GM21619 (cell line): ENCODE data around the gene SCO1.
"Not testable (repeated sequence)": the region's sequence is repeated elsewhere in the genome, so short reads cannot be mapped to it uniquely, and the experiment has no call there.

Source experiments
- ATAC-seq: cut with Tn5 transposase; IDR thresholded peaks from one replicate; pipeline ENCODE4 v1.9.1; 2021; ENCODE audit not compliant: unreplicated experiment

SCO1 gene

DNA sequence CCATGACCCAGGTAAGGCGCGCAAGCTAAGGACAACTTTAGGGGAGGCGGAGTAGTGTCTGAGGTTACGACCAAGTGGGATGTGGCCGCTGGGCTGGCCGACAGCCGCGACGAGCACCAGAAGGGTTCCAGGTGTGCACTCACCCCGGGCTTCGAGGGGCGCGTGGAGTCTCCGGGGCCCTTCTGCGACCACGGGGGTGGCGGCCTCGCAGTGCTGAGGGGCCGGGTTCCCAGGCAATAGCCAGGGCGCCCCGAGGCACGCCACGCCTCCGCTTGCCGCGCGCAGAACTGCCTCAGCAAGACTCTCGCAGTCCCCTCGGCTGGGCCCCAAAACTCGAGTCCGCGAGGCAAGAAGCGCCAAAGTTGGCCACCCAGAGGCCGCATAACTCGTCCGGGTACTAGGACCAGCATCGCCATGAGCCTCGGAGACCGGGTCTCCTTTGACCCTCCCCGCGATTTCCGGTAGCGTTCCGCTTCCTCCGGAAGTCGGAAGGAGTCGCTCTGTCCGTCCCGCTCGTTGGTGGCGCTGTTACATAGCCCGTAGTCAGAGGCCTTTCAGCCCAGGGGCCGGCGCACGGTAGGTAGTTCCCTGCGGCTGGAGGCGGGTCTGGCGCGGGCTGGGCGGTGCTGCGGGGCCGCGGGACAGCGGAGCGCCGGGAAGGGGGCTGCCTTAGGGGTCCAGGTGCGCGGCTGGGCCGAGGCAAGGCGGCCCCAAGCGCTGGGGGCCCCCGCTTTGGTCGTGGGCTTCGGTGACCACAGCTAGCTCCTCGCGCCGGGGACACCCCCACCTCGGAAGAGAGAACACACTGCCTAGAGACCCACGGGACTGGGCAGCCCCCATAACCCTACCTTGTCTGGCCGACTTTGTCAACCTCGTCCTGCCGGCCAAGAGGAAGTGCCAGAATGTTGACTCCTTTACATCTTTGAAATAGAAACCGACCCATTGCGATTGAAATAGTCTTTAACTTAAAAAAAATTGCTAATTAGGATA, at the start of gene SCO1, which contains the start of gene ADPRM:
Gene SCO1, minus strand, starts transcription at position 442 of the 990 bp plus-strand sequence. Its CDS starts 26 bp downstream, at position 416.
Gene ADPRM, plus strand, starts transcription at position 503 of the 990 bp plus-strand sequence. CDS start 7,333 bp downstream, outside the sequence.
- ATAC-seq = peak; percentile 92

DNA sequence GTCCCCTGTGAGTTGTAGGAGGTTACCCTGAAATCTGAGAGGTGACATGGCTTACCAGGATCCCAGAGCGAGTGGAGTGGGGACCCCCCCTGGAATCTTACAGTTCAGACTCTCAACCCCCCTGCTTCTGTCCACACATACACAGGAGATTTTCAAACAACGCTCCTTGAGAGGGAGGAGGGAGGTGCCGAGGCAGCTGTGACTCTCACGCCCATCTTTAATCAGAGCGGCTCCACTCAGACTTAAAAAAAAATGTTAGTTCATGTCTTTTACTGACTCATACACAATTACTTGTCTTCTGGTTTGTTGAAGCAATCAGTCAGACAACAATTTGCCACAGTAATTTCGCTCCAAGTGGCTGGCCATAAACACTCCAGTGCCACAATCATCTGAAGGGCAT, 47.9 kb upstream of the SCO1 start:
- ATAC-seq = no peak

DNA sequence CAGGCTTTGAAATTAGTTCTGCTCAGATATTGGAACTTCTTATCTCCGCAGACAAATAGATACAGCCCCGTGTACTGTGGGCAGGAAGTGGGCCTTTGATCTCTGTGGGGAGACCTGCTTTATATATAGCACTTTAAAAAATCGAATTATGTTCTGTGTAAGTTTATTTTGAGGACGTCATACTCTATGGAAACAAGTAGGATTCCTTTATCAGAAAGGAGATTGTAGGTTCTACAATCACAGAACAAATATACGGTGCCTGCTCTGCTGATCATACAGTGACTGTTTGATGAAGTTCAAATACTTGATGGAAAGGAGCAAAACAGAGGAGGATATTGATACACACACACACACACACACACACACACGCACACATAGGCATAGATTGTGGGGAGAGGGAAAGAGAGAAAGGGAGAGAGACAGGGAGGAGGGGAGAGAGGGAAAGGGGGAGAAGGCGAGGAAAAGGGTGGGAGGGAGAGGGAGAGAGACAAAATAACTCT, 47.2 kb upstream of the SCO1 start:
- no peak for ATAC-seq

DNA sequence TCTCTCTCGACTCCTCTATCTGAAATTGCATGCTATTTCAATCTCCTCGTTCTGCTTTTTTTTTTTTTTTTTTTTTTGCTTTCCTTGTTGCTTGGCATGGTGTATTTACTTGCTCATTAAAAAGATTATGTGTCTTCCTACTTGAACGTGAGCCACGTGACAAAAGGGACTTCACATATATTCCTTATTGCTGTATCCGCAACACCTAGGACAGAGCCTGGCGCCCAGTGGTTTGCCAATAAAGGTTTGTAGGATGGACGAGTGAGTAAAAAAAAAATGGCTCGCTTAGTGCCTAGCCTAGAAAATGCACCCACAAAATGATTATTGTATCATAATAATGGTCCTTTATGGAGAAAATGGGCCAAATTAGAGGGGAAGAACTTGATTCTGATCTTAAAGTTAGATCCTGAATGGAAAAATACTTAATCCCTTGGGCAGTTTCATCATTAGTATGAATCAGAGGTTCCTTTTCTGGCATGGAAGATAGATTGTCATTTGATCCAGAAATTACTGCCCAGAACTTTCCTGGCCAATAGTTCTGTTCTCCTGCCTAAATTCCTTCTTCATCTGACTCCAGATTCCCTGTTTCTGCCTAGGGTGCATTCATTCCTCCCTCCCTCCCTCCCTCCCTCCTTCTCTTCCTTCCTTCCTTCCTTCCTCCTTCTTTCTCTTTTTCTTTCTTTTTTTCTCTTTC, 46.1 kb upstream of the SCO1 start:
- ATAC-seq = no peak

DNA sequence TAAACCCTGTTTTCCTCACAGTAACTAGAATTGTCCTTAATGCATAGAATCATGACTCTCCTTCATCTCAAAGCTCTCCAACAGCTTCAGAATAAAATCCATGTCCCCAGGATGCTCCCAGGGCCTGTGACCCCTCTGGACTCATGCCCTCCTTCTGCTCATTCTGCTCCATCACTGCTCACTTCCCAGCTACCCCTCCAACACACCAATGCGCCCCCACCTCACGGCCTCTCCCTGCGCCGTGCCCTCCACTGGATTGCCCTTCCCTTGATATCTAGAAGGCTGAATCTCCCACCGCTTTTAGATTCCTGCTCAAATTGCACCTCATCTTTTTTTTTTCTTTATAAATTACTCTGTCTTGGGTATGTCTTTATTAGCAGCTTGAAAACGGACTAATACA, 45.1 kb upstream of the SCO1 start:
- ATAC-seq = no peak

DNA sequence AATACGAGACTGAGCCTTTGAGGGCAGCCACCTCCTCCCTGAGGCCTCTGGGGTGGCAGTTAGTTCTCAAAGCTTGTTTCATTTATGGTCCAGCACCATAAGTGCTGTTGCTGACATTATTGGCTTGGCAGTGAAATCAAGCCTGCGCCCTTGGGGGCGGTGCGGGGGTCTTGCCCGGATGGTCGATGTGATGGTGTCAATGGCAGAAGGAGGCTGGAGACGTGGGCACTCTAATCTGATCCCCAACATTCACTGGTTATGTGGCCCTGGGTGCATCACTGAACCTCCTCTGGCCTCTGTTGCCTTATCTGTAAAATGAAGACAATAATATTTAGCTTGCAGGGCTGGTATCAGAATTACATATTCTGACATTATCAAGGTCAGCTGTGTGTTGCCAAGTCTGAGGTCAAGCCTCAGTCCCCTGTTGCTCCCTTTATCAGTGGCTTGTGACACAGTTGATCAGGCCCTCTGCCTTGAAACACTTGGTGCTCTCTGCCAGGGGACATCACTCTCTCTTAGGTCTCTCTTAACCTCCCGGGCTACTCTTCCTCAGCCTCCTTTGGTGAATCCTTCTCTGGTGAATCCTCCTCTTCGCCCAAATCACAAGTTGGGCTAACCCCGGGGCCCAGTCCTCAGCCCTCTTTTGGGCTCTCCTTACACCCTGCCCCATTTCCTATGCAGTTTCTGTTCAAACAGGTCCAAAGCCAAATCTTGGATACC, 44.2 kb upstream of the SCO1 start:
- ATAC-seq = no peak

DNA sequence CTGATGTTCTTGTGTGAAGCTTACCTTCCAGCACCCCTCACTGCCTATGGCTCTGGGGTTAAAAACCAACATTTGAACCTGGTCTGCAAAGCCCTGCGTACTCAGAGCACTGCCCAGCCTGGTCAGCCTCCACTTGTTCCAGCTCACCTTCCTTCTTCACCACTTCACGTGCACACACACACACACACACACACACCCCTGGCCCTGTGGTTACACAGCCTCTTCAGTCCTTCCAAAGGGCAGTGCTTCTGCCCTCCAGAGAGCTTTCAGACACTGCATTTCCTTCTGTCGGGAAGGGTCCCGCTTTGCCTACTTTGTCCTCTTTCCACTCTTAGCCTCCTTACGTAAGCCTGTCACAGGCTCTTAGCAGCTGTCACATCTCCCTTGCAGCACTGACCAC, 42.1 kb upstream of the SCO1 start:
- no peak for ATAC-seq

DNA sequence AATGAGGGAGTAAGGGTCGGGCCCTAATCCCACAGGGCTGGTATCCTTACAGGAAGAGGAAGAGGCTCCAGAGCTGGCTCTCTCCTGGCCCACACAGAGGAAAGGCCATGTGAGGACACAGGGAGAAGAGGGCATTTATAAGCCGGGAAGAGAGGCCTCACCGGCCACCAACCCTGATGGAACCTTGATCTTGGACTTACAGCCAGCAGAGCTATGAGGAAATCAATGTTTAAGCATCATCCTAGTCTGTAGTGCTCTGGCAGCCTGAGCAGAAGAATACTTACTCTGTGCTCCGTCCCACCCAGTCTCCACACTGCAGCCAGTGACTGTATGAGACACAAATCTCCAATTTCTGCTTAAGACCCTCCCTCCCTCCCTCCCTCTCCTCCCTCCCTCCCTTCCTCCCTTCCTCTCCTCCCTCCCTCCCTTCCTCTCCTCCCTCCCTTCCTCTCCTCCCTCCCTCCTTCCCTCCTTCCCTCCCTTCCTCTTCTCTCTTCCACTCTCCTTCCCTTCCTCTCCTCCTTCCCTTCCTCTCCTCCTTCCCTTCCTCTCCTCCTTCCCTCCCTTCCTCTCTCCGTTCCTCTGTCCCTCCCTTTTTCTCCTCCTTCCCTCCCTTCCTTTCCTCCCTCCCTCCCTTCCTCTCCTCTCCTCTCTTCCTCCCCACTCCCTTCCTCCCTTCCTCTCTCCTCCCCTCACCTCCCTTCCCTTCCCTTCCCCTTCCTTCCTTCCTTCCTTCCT, 41.4 kb upstream of the SCO1 start:
- ATAC-seq = no peak

DNA sequence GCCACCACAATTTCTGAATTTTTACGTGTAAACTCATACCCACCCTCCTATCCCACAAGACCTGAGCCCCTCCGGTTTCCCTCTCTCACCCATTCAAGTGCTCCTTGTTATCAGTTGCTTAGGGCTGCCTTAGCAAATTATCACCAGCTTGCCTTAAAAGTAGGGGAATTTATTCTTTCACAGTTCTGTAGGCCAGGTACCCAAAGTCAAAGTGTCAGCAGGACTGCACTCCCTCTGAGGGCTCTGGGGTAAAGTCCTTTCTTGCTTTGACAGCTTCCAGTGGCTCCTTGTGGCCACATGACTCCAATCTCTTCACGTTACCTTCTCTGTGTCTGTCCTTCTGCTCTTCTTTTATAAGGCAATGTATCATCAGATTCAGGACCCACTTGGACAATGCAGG, 40.4 kb upstream of the SCO1 start:
- no peak for ATAC-seq

DNA sequence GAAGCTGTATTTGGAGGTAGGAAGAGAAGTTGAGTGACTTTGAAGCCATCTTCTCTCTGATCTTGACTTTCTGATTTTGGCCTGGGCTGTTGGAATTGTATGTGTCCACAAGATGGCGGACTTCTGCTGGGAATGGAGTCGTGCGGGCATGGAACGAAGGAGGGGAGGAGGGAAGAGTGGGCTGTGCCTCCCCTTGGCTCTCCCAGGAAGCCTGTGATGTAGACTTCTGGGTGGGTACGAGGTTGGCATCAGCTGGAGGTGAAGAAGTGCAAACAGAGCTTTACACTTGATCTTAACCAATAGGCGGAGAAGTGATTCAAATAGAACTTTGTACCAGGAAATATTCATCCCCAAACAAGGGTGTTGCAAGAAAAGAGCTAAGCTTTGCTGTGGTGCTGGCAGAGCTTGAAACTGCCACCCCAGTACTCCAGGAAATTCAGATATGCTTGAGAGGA, 39.9 kb upstream of the SCO1 start:
- no peak for ATAC-seq

DNA sequence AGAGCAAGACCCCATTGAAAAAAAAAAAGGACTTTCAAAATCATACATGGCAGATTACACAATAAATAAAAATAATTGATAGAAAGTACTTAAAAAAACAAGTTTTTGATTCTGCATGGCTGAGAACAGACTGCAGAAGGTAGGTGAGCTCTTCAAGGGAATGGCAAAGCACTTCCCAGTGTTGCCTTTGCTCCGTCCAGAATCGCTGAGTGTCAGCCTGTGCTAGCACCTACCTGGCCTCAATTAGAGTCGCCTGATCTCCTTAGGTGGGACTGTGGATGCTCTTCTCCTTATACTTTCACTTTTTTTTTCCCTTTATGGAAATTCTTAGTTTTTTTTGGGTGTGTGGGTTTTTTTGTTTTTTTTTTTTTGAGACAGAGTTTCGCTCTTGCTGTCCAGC, 38.5 kb upstream of the SCO1 start:
- ATAC-seq = no peak

DNA sequence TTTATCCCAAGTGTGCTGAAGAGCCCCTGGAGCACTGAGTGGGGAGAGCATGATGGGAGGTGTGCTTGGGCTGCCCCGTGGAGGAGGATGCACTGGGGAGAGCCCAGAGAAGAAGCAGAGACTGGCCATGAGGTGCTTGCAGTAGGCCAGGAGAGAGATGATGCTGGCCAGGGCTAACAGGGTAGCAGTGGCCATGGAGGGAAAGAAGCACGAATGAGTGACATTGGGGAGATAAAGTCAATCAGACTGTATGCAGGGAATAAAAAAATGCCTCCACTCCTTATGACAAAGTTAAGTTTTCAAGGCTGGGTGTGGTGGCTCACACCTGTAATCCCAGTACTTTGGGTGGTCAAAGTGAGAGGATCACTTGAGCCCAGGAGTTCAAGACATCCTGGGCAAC, 37.9 kb upstream of the SCO1 start:
- ATAC-seq = no peak

DNA sequence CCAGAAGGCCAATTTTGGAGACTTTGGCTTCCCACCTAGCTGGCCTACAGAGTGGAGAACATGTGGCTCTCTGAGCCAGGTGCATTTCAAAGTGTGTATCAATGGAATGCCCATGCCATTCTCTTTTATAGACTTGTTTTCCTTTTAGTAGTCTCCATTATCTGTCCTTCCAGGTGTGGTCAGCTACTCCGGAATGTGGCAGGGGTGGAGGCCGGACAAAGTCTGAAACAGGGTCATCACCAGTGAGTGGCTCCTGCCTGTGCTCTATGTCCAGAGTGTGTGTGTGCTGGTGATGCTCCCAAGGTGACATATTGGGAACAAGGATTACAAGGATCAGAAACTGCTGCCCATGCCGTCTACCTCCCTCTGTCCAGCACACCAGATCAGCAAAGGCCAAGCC, 36.3 kb upstream of the SCO1 start:
- ATAC-seq = no peak

DNA sequence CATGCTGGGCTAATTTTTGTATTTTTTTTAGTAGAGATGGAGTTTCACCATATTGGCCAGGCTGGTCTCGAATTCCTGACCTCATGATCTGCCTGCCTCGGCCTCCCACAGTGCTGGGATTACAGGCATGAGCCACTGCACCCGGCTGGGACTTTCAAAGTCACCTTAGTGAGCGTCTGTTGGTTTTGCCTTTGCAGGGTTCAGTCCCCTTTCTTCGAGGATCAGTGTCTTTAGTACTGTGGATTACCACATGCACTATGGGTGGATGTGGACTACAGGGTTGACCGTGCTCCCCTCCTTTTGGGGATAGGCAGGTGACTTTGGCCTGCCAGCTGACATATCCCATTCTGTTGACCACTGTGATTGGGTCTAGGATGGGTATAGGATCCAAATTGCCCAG, 34.8 kb upstream of the SCO1 start:
- ATAC-seq = not testable (repeated sequence)

DNA sequence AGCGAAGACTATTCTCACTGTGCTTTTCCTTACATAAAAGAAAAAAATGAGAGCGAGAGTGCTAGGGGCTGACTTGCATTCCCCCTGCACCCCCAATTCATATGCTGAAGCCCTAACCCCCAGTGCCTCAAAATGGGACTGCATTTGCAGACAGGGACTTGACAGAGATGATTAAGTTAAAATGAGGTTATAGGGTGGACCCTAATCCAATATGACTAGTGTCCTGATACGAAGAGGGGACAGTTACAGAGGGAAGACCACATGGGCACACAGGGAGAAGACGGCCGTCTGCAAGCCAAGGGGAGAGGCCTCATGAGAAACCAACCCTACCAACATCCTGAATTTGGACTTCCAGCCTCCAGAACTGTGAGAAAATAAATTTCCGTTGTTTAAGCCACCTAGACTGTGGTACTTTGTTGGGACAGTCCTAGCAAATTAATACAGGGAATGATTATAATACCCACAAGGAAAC, 34.1 kb upstream of the SCO1 start:
- ATAC-seq = no peak

DNA sequence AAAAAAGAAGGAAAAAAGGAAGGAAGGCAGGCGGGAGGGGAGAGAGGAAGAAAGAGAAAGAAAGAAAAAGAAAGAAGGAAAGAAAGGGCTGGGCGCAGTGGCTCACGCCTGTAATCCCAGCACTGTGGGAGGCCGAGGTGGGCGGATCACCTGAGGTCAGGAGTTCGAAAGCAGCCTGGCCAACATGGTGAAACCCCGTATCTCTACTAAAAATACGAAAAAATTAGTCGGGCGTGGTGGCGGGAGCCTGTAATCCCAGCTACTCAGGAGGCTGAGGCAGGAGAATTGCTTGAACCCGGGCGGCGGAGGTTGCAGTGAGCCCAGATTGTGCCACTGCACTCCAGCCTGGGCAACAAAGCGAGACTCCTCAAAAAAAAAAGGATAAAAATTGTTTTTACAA, 32.9 kb upstream of the SCO1 start:
- ATAC-seq = not testable (repeated sequence)

DNA sequence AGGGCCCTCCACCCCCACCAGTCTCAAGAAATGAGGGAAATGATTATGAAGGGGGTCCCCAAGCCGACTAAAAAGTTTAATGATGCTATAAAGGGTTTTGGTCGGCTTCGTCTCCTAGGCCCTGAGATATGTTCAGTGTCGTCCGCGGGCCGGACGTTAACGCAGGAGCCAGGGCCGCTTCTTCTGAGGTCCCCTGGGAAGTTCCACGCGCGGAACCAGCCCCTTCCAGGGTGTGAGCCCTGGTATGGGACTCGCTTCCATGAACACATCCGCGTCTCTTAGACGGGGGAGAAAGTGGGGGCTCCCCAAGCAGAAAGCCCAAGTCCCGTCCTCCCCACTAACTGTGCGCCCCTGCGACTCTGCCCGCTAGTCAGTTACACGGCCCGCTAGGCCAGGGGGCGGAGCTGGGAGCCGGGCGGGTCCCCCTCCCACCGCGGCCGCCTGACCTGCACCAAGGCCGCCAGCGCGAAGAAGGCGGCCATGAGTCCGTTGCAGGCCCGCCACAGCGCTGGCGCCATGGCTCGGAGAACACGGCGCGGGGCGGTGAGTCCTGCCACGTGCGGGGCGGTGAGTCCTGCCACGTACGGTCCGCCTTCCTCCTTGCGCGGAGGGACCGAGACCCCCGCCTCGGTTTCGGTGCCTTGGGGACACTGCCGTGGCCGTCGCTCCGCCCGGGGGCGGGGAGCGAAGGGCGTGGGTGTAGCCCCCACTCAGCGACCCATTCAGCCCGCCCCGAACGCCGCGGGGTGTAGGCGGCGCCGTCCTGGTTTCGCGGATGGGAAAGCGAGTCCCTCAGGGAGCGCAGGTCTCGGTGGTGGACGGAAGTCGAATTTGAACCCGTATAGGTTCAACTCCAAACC, 32.2 kb upstream of the SCO1 start, which contains the start of gene TMEM220:
Gene TMEM220, minus strand, starts transcription at position 690 of the 860 bp plus-strand sequence. Its CDS starts 172 bp downstream, at position 518.
- ATAC-seq = peak; percentile 72

DNA sequence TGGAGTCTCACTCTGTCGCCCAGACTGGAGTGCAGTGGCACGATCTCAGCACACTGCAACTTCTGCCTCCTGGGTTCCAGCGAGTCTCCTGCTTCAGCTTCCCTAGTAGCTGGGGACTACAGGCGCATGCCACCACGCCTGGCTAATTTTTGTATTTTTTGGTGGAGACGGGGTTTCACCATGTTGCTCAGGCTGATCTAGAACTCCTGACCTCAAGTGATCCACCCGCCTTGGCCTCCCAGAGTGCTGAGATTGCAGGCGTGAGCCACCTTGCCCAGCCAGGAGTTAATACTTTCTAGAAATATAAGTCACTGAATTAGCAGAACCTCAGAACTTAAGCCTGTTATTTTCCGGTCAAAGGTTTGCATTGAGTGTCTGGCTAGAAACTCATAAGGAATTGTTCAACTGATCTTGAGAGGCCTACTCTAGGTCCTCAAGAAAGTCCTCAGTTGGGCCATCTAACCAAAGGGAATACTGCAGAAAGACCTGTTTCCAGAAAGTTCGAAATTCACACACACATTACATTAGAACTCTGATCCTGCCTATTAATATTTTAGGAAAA, 31.1 kb upstream of the SCO1 start:
- no peak for ATAC-seq

DNA sequence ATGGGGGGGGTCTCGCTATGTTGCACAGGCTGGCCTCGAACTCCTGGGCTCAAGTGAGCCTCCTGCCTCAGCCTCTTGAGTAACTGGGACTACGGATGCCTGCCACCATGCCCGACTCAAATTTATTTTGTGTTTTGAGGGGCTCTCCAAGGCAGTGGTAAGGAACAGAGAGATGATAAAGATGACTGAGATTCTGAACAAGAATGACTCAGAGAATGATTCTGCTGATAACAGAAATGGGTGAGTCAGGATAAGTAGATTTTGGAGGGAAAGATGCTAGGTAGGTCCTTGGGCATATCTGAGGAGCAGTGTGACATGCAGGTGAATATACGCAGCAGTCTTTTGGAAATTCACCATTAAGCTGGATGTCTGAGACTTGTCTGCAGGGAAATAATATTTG, 29.9 kb upstream of the SCO1 start:
- no peak for ATAC-seq
